ENCODE results near the gene POTEG.
"Not testable (repeated sequence)": the region's sequence is repeated elsewhere in the genome, so short reads cannot be mapped to it uniquely, and the experiment has no call there.

- TF ChIP-seq EZH2 (IDR thresholded peaks at IDR 0.05; ENCODE audit: insufficient read depth, poor library complexity, severe bottlenecking); EZH2phosphoT487 (IDR thresholded peaks at IDR 0.05; ENCODE audit: insufficient read depth, low read depth): not testable (repeated sequence)
Measured at GRCh38 chr14:19445761-19446160, 11.6 kb upstream of the POTEG start.
